ENCODE results near the gene PRKCD.

Gene PRKCD

DNA sequence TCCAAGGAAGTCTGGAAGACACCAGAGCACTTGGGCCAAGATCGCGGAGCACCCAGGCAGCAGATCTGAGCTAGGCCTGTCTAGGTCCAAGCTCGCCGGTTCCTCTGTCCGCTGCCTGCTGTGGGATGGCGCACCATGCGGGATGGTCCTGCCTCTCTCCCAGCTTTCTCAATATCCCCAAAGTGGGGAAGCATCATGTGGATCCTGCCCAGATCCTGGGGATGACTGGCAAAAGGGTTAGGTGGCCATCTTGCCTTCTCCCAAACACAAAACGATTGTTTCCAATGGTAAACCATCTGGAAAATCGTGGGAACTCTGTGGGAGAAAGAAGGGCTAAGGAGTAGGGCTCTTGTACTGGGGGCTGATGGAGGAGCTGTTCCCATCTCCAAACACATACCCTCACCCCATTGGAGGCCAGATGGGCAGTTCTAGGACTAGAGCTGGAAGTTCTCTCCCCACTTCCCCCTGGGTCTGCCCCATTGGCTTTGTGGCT is 8.9 kb downstream of the PRKCD start:
- peaks cover 6% of the 10 kb centered on the region for H3K36me3 Mint-ChIP-seq (ENCODE audit: low read depth)
- TF ChIP-seq CTCF (IDR thresholded peaks at IDR 0.05): no peak
- H3K27me3 Mint-ChIP-seq (ENCODE audit: low read depth, poor library complexity): no peaks in the 10 kb centered on the region
- H3K4me1 Mint-ChIP-seq: peaks cover 78% of the 10 kb centered on the region
- no peak for DNase-seq
- H3K27ac Mint-ChIP-seq: peak overlapping the region; percentile 100
- no peak overlapping the region for H3K4me3 Mint-ChIP-seq
- H3K9me3 Mint-ChIP-seq: no peaks in the 10 kb centered on the region

GRCh38 chr3:53170325-53171063 is 9.5 kb downstream of the PRKCD start:
- Mint-ChIP-seq H3K27ac (peak overlapping the region; percentile 83), H3K9me3 (no peaks in the 10 kb centered on the region), H3K4me3 (peak overlapping the region; percentile 47), H3K27me3 (ENCODE audit: low read depth, poor library complexity) (no peaks in the 10 kb centered on the region), H3K4me1 (peaks cover 78% of the 10 kb centered on the region), H3K36me3 (ENCODE audit: low read depth) (peaks cover 6% of the 10 kb centered on the region)
- DNase-seq: no peak
- no peak for TF ChIP-seq CTCF (IDR thresholded peaks at IDR 0.05)

- DNase-seq: no peak
- H3K4me1 Mint-ChIP-seq: peaks cover 77% of the 10 kb centered on the region
- peak overlapping the region; percentile 47 for H3K4me3 Mint-ChIP-seq
- TF ChIP-seq CTCF (IDR thresholded peaks at IDR 0.05): no peak
- H3K9me3 Mint-ChIP-seq: no peaks in the 10 kb centered on the region
- H3K27me3 Mint-ChIP-seq (ENCODE audit: low read depth, poor library complexity): no peaks in the 10 kb centered on the region
- H3K36me3 Mint-ChIP-seq (ENCODE audit: low read depth): peaks cover 6% of the 10 kb centered on the region
- H3K27ac Mint-ChIP-seq: peak overlapping the region; percentile 83
Observed at GRCh38 chr3:53171064-53171418, 10.0 kb downstream of the PRKCD start.

DNA sequence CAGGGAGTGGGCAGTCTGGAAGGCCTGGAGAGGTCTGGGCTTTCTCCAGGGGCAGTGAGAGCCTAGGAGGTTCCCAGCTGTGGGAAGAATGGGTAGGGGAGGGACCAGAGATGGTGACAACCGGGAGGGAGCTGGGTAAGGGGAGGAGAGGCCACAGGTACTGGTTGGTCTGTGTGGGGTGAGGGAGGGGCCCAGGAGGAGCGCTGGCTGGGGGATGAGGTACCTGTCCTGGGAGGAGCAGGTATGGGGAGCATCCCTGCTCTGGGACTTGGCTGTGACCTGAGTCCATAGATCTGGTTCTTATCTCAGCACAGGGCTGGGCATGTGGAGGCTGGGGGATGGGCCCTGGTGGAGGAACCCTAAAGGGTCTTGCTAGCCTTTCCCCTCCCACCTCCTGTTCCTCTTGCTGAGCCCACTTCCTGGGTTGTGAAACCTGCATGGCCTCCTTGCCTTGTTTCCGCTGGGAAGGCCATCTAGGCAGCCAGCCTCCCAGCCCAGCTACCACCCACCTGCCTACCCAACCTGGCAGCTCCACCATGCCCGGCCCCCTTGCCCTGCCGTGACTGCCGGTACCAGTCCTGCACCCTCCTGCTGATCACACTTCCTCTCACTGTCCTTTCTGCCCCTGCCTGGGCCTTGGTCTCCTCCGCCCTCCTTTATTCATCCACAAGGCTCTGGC is 11.0 kb downstream of the PRKCD start:
- DNase-seq: no peak
- H3K4me3 Mint-ChIP-seq: no peak overlapping the region
- H3K27me3 Mint-ChIP-seq (ENCODE audit: low read depth, poor library complexity): no peaks in the 10 kb centered on the region
- peaks cover 6% of the 10 kb centered on the region for H3K36me3 Mint-ChIP-seq (ENCODE audit: low read depth)
- TF ChIP-seq CTCF (IDR thresholded peaks at IDR 0.05): no peak
- no peaks in the 10 kb centered on the region for H3K9me3 Mint-ChIP-seq
- H3K27ac Mint-ChIP-seq: no peak overlapping the region
- H3K4me1 Mint-ChIP-seq: peaks cover 68% of the 10 kb centered on the region

- no peak overlapping the region for H3K4me3 Mint-ChIP-seq
- H3K36me3 Mint-ChIP-seq (ENCODE audit: low read depth): peaks cover 6% of the 10 kb centered on the region
- no peak overlapping the region for H3K27ac Mint-ChIP-seq
- no peaks in the 10 kb centered on the region for H3K27me3 Mint-ChIP-seq (ENCODE audit: low read depth, poor library complexity)
- TF ChIP-seq CTCF (IDR thresholded peaks at IDR 0.05): no peak
- H3K9me3 Mint-ChIP-seq: no peaks in the 10 kb centered on the region
- DNase-seq: no peak
- peaks cover 56% of the 10 kb centered on the region for H3K4me1 Mint-ChIP-seq
Observed at GRCh38 chr3:53173107-53173506, 12.1 kb downstream of the PRKCD start.

All from nephron progenitor cell (in vitro differentiated cells).